ENCODE results near the gene ZNF727.

DNA sequence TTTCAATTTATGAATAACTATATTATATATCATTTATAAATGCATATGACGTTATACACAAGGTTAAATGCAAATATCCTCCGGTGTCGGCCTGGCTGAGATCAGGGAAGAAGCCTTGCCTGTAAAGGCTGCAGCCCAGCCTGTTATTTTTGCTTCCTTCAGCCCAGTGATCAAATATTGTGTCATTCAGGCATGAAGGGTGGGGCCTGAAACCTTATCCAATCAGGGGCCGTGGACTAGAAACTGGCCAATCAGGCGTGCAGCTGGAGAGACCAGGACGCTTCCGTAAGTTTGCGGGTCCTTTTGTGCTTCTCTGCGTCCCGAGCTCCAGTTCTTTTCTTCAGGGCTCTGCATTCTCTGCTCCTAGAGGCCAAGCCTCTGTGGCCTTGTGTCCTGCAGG, 46.7 kb upstream of the ZNF727 start, which contains the start of gene ZNF722:
- TF ChIP-seq, protein P1, sequence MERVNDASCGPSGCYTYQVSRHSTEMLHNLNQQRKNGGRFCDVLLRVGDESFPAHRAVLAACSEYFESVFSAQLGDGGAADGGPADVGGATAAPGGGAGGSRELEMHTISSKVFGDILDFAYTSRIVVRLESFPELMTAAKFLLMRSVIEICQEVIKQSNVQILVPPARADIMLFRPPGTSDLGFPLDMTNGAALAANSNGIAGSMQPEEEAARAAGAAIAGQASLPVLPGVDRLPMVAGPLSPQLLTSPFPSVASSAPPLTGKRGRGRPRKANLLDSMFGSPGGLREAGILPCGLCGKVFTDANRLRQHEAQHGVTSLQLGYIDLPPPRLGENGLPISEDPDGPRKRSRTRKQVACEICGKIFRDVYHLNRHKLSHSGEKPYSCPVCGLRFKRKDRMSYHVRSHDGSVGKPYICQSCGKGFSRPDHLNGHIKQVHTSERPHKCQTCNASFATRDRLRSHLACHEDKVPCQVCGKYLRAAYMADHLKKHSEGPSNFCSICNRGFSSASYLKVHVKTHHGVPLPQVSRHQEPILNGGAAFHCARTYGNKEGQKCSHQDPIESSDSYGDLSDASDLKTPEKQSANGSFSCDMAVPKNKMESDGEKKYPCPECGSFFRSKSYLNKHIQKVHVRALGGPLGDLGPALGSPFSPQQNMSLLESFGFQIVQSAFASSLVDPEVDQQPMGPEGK (CRISPR knock-in tag; IDR thresholded peaks at IDR 0.05; ENCODE audit: borderline replicate concordance) = no peak
- TF ChIP-seq ZC3H10 (CRISPR knock-in tag; IDR thresholded peaks at IDR 0.05) = no peak
- TF ChIP-seq, protein P2, sequence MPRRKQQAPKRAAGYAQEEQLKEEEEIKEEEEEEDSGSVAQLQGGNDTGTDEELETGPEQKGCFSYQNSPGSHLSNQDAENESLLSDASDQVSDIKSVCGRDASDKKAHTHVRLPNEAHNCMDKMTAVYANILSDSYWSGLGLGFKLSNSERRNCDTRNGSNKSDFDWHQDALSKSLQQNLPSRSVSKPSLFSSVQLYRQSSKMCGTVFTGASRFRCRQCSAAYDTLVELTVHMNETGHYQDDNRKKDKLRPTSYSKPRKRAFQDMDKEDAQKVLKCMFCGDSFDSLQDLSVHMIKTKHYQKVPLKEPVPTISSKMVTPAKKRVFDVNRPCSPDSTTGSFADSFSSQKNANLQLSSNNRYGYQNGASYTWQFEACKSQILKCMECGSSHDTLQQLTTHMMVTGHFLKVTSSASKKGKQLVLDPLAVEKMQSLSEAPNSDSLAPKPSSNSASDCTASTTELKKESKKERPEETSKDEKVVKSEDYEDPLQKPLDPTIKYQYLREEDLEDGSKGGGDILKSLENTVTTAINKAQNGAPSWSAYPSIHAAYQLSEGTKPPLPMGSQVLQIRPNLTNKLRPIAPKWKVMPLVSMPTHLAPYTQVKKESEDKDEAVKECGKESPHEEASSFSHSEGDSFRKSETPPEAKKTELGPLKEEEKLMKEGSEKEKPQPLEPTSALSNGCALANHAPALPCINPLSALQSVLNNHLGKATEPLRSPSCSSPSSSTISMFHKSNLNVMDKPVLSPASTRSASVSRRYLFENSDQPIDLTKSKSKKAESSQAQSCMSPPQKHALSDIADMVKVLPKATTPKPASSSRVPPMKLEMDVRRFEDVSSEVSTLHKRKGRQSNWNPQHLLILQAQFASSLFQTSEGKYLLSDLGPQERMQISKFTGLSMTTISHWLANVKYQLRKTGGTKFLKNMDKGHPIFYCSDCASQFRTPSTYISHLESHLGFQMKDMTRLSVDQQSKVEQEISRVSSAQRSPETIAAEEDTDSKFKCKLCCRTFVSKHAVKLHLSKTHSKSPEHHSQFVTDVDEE (CRISPR knock-in tag; IDR thresholded peaks at IDR 0.05) = no peak
- no peak for TF ChIP-seq ISL1 (CRISPR knock-in tag; IDR thresholded peaks at IDR 0.05)
- TF ChIP-seq RARB (CRISPR knock-in tag; IDR thresholded peaks at IDR 0.05) = no peak
- no peak for TF ChIP-seq TOX (CRISPR knock-in tag; IDR thresholded peaks at IDR 0.05; ENCODE audit: borderline replicate concordance)
- TF ChIP-seq, protein P3, sequence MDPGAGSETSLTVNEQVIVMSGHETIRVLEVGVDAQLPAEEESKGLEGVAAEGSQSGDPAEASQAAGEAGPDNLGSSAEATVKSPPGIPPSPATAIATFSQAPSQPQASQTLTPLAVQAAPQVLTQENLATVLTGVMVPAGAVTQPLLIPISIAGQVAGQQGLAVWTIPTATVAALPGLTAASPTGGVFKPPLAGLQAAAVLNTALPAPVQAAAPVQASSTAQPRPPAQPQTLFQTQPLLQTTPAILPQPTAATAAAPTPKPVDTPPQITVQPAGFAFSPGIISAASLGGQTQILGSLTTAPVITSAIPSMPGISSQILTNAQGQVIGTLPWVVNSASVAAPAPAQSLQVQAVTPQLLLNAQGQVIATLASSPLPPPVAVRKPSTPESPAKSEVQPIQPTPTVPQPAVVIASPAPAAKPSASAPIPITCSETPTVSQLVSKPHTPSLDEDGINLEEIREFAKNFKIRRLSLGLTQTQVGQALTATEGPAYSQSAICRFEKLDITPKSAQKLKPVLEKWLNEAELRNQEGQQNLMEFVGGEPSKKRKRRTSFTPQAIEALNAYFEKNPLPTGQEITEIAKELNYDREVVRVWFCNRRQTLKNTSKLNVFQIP (CRISPR knock-in tag; IDR thresholded peaks at IDR 0.05; ENCODE audit: borderline replicate concordance, low read depth) = no peak
- no peak for TF ChIP-seq ESRRG (CRISPR knock-in tag; IDR thresholded peaks at IDR 0.05)
